GM23248 (cell line): Measurements from ENCODE around the gene MICAL2. TPM values are rescaled to one million over a fixed set of nuclear protein-coding genes. Genes with fewer than 3 reads are reported as not detected.

ENCODE experiments used
- DNase-seq: peaks from one replicate; pipeline ENCODE4 v3.0.0-alpha.2; 2015
- H2AFZ ChIP-seq: fragments of 200-600 bp; sonication (generic); 2 replicates; pipeline ENCODE4 v1.6.1; 2016; ENCODE audit warnings: antibody characterized with exemption
- H3F3A ChIP-seq: fragments of 200-600 bp; sonication (generic); 2 replicates; pipeline ENCODE4 v1.6.1; 2016; ENCODE audit warnings: mild to moderate bottlenecking, antibody characterized with exemption, mixed run types; ENCODE audit not compliant: insufficient read depth
- H3K27ac ChIP-seq: fragments of 200-600 bp; sonication (generic); 2 replicates; pipeline ENCODE4 v1.5.1; 2016; ENCODE audit warnings: mild to moderate bottlenecking
- H3K27me3 ChIP-seq: fragments of 200-600 bp; sonication (generic); replicated peaks from 2 replicates; pipeline ENCODE4 v1.6.1; 2016; ENCODE audit warnings: mild to moderate bottlenecking; ENCODE audit not compliant: insufficient read depth
- H3K36me3 ChIP-seq: fragments of 200-600 bp; sonication (generic); 2 replicates; pipeline ENCODE4 v1.6.1; 2016; ENCODE audit warnings: low read depth, mild to moderate bottlenecking
- H3K4me1 ChIP-seq: fragments of 200-600 bp; sonication (generic); 2 replicates; pipeline ENCODE4 v1.6.1; 2016; ENCODE audit warnings: mild to moderate bottlenecking; ENCODE audit not compliant: insufficient read depth
- H3K4me2 ChIP-seq: fragments of 200-600 bp; sonication (generic); one replicate; pipeline ENCODE4 v1.6.1; 2016; ENCODE audit warnings: mild to moderate bottlenecking; ENCODE audit not compliant: unreplicated experiment
- H3K4me3 ChIP-seq: fragments of 200-600 bp; sonication (generic); 2 replicates; pipeline ENCODE4 v1.5.1; 2016; ENCODE audit warnings: mild to moderate bottlenecking
- H3K79me2 ChIP-seq: fragments of 200-600 bp; sonication (generic); 2 replicates; pipeline ENCODE4 v1.6.1; 2016; ENCODE audit warnings: mild to moderate bottlenecking; ENCODE audit not compliant: insufficient read depth
- H3K9ac ChIP-seq: fragments of 200-600 bp; sonication (generic); 2 replicates; pipeline ENCODE4 v1.6.1; 2016; ENCODE audit warnings: mild to moderate bottlenecking
- H3K9me2 ChIP-seq: fragments of 200-600 bp; sonication (generic); 2 replicates; pipeline ENCODE4 v1.6.1; 2016; ENCODE audit warnings: mixed run types, mild to moderate bottlenecking, moderate library complexity; ENCODE audit not compliant: insufficient read depth
- H3K9me3 ChIP-seq: fragments of 200-600 bp; sonication (generic); one replicate; pipeline ENCODE4 v1.6.1; 2017; ENCODE audit warnings: low read depth
- H4K20me1 ChIP-seq: fragments of 200-600 bp; sonication (generic); 2 replicates; pipeline ENCODE4 v1.6.0; 2016; ENCODE audit not compliant: insufficient read depth
- EZH2 ChIP-seq: fragments of 200-600 bp; sonication (generic); IDR thresholded peaks from 2 replicates; pipeline ENCODE4 v1.6.1; 2018; ENCODE audit warnings: antibody characterized with exemption, mild to moderate bottlenecking; ENCODE audit not compliant: insufficient read depth, poor library complexity, severe bottlenecking
- EZH2phosphoT487 ChIP-seq: fragments of 200-600 bp; sonication (generic); IDR thresholded peaks from 2 replicates; pipeline ENCODE4 v1.6.1; 2018; ENCODE audit warnings: antibody characterized with exemption, moderate library complexity, mild to moderate bottlenecking, low read depth; ENCODE audit not compliant: insufficient read depth
- WGBS, 2 experiments: methylation state at CpG; one replicate each; pipeline ENCODE4 v1.1.6; 2015 to 2017; ENCODE audit warnings: low lambda C conversion rate in 2 of 2, low coverage in 1 of 2; ENCODE audit errors: missing lambda C conversion rate in 2 of 2; 5-methylcytosine and 5-hydroxymethylcytosine counted together
- in situ Hi-C: fragments of 300-500 bp; cut with MboI; formaldehyde crosslinking; loops from 2 replicates; pipeline ENCODE4 v1.15.0; 2020
- polyA plus RNA-seq: library from polyadenylated mRNA; unstranded; fragments of >200 nt; fragmentation: Nextera tagmentation; extraction: Ambion mirVana; gene quantifications from 2 replicates; pipeline ENCODE4 v1.2.1, GENCODE V29; 2016
- total RNA-seq: library from RNA; depleted of rRNA; stranded (reverse); fragments of >200 nt; shearing (Covaris generic); gene quantifications from 2 replicates; pipeline ENCODE4 v1.2.3, GENCODE V29; 2014

Gene MICAL2
- total and polyA plus RNA-seq, 2 experiments from 2014 or later = 83.3 to 158 TPM

DNA sequence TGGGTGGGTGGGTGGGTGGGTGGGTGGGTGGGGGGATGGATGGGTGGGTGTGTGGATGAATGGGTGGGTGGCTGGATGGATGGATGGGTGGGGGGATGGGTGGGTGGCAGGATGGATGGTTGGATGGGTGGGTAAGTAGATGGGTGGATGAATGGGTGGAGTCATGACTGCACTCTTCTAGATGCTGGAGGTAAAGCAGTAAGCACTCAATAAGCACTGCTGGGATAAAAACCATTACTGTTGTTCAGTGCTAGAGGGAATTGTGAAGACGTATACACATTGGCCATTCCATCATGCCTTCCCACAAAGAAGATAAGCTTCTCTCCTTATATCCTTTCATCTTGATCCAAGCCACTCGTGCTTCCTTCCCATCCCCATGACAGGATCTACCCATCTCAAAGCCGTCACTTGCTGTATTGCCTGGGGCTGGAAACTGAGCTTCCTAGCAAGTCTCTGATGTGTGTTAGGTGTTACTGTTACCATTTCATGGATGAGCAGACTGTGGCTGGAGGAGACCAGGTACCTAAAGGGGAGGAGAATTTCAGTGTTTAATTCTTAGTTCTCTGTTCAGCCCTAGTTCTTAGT is 74.8 kb downstream of the MICAL2 start:
- no peak overlapping the region for H3K4me2 ChIP-seq
- H3K9me2 ChIP-seq = no peaks in the 10 kb centered on the region
- peaks cover 37% of the 10 kb centered on the region for H3K4me1 ChIP-seq
- H2AFZ ChIP-seq = no peak overlapping the region
- no peaks in the 10 kb centered on the region for H3K27me3 ChIP-seq
- H3K36me3 ChIP-seq = no peaks in the 10 kb centered on the region; the same call in none of the 2 replicates
- H3K9me3 ChIP-seq = no peaks in the 10 kb centered on the region
- no peak for DNase-seq
- peaks cover 46% of the 10 kb centered on the region for H3F3A ChIP-seq
- peaks cover 74% of the 10 kb centered on the region for H3K79me2 ChIP-seq
- in situ Hi-C loops = no loop called here
- TF ChIP-seq EZH2 (no peak), EZH2phosphoT487 (no peak)
- no peak overlapping the region for H3K4me3 ChIP-seq
- no peak overlapping the region for H3K27ac ChIP-seq
- no peak overlapping the region for H3K9ac ChIP-seq
- WGBS, 2 experiments = 96 to 98% methylated on average over 3 of the region's 3 CpGs
- H4K20me1 ChIP-seq = no peaks in the 10 kb centered on the region

DNA sequence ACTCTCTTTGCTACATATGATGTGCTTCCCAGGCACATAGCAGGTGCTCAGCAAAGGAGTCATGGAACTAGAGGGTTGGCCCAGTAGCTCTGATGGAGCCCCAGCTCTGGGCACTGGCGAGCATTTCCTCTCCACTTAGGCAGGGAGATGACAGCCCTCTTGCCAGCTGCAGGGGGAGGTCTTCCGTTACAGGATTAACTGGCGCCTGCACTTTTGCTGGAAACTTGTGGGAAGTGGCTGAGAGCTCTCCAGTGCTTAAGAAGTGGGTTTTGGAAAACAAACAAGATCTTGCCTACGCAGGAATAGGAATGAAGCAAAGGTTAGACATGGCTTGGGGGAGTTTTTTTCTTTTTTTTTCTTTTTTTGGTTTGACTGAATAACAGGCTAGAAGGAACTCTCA is 75.5 kb downstream of the MICAL2 start:
- peaks cover 74% of the 10 kb centered on the region for H3K79me2 ChIP-seq

GRCh38 chr11:12186701-12187100 is 76.3 kb downstream of the MICAL2 start:
- Histone ChIP-seq H4K20me1 (no peaks in the 10 kb centered on the region), H3K36me3 (peaks cover 4% of the 10 kb centered on the region), H3K27ac (no peak overlapping the region), H3K9me3 (no peaks in the 10 kb centered on the region), H2AFZ (no peak overlapping the region), H3K4me2 (no peak overlapping the region), H3K79me2 (peaks cover 74% of the 10 kb centered on the region), H3K27me3 (no peaks in the 10 kb centered on the region), H3K9me2 (no peaks in the 10 kb centered on the region), H3K9ac (no peak overlapping the region), H3K4me1 (peaks cover 29% of the 10 kb centered on the region), H3F3A (peaks cover 39% of the 10 kb centered on the region), H3K4me3 (no peak overlapping the region)
- no peak for TF ChIP-seq EZH2
- no peak for DNase-seq
- 97 to 100% methylated on average over 5 of the region's 5 CpGs for WGBS, 2 experiments
- in situ Hi-C loops = no loop called here

More for the DNA sequence above, 75.5 kb downstream of the MICAL2 start:
- Histone ChIP-seq H3K9me3 (no peaks in the 10 kb centered on the region), H3K36me3 (peaks cover 4% of the 10 kb centered on the region), H3K9me2 (no peaks in the 10 kb centered on the region), H4K20me1 (no peaks in the 10 kb centered on the region), H3K27me3 (no peaks in the 10 kb centered on the region), H3K4me3 (no peak overlapping the region), H3K4me1 (peaks cover 37% of the 10 kb centered on the region), H3K9ac (no peak overlapping the region), H3F3A (peaks cover 46% of the 10 kb centered on the region), H3K27ac (no peak overlapping the region), H2AFZ (no peak overlapping the region), H3K4me2 (no peak overlapping the region)
- WGBS, 2 experiments = 98% methylated on average over 4 of the region's 4 CpGs
- TF ChIP-seq EZH2 (no peak), EZH2phosphoT487 (no peak)
- DNase-seq = no peak
- in situ Hi-C loops = no loop called here

DNA sequence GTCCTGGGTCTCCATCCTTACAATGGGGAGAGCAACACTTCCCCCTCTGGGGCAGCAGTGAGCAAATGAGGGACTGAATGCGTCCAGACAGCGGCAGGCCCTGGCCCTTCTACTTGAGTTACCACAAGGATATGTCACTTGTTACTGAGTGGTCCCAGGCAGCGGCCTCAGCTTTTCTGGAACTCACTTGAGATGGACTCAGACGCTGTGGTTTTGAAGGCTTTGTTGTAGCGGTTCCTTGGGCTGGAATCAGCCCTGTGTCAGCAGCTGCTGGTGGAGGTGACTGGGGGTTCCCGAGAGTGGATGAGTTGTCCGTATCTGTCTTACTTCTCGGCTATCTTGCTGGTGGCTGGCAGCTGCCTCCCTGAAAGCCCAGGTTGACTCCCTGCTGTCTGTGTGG is 77.0 kb downstream of the MICAL2 start:
- Histone ChIP-seq H3K4me1 (peaks cover 22% of the 10 kb centered on the region), H3K36me3 (peaks cover 4% of the 10 kb centered on the region), H3K4me3 (no peak overlapping the region), H3K9me2 (no peaks in the 10 kb centered on the region), H3K27ac (no peak overlapping the region), H3K9ac (no peak overlapping the region), H3F3A (peaks cover 32% of the 10 kb centered on the region), H3K79me2 (peaks cover 75% of the 10 kb centered on the region), H4K20me1 (no peaks in the 10 kb centered on the region), H3K9me3 (no peaks in the 10 kb centered on the region), H3K4me2 (no peak overlapping the region), H3K27me3 (no peaks in the 10 kb centered on the region), H2AFZ (no peak overlapping the region)
- no peak for DNase-seq
- TF ChIP-seq EZH2phosphoT487 = no peak
- no peak for TF ChIP-seq EZH2
- in situ Hi-C loops = no loop called here
- 95 to 96% methylated on average over 8 of the region's 8 CpGs for WGBS, 2 experiments
